UCSD-AML1 (cell line): ENCODE measurements around the gene GABPA.
"Not testable (repeated sequence)": the region's sequence is repeated elsewhere in the genome, so short reads cannot be mapped to it uniquely, and the experiment has no call there.

ENCODE experiments used
- DNase-seq: peaks from one replicate; lab custom pipeline; 2025; ENCODE audit not compliant: unreplicated experiment; lab: John Stamatoyannopoulos, UW

The GABPA gene

GRCh38 chr21:25734904-25735645 lies at the start of gene GABPA, which contains the start of gene ATP5PF:
Gene GABPA, plus strand, starts transcription at chr21:25734972. Its CDS starts 6,627 bp downstream, at chr21:25741599.
Gene ATP5PF, minus strand, starts transcription at chr21:25734904. Its CDS starts 5,110 bp downstream, at chr21:25729794.
- DNase-seq: peak; percentile 97

DNA sequence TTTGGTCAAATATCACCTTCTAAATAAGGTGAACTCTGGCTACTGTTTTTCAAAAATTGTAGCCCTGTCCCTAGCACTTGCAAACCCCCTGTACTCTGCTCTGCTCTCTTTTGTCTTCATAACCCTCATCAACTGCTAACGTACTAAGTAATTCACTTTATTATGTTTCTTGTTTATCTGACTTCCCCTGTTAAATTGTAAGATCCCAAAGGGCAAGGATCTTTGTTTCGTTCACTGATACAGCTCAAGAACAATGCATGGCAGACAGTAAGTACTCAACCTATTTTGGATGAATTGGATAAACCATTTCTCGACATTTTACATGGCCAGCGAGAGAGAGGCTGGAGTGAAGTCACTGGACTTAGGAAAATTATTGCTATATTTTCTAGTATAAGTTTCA lies 47.0 kb upstream of the GABPA start:
- no peak for DNase-seq

GRCh38 chr21:25688275-25689155 lies 46.3 kb upstream of the GABPA start:
- DNase-seq: no peak

GRCh38 chr21:25689226-25689625 lies 45.5 kb upstream of the GABPA start:
- no peak for DNase-seq

- no peak for DNase-seq
Measured at GRCh38 chr21:25691976-25692375, 42.8 kb upstream of the GABPA start.

DNA sequence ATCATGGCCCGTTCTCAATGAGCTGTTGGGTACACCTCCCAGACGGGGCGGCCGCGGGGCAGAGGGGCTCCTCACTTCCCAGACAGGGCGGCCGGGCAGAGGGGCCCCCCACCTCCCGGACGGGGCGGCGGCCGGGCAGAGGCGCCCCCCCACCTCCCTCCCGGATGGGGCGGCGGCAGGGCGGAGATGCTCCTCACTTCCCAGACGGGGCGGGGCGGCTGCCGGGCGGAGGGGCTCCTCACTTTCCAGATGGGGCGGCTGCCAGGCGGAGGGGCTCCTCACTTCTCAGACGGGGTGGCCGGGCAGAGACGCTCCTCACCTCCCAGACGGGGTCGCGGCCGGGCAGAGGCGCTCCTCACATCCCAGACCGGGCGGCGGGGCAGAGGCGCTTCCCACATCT lies 39.3 kb upstream of the GABPA start:
- not testable (repeated sequence) for DNase-seq

GRCh38 chr21:25700741-25701140 lies 34.0 kb upstream of the GABPA start:
- no peak for DNase-seq

GRCh38 chr21:25701529-25701928 lies 33.2 kb upstream of the GABPA start:
- DNase-seq: no peak

DNA sequence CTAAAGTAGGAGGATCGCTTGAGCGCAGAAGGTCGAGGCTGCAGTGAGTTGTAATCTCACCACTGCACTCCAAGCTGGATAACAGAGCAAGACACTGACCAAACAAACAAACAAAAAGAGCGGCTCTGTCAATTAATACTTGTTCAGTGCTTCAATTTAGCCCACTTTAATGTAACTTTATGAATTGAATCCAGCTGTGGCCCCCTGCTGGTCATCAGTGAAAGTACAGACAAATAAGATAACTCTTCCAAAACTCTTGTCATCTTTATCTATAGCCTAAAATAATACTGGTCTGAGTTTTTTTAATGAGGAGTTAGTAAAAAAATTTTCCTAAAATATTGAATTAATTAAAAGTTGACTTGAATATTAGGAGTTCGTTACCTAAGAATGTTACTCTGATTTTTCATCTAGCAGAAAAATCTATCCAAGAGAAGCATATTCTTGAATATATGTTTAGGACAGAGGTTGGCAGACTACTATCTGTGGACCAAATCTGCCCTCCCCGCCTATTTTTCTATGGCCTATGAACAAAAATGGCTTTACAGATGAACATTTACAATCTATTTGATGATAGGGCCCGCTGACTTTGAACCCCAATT lies 26.2 kb upstream of the GABPA start:
- DNase-seq: peak; percentile 10

- DNase-seq: no peak
Measured at GRCh38 chr21:25709684-25710265, 25.0 kb upstream of the GABPA start.

DNA sequence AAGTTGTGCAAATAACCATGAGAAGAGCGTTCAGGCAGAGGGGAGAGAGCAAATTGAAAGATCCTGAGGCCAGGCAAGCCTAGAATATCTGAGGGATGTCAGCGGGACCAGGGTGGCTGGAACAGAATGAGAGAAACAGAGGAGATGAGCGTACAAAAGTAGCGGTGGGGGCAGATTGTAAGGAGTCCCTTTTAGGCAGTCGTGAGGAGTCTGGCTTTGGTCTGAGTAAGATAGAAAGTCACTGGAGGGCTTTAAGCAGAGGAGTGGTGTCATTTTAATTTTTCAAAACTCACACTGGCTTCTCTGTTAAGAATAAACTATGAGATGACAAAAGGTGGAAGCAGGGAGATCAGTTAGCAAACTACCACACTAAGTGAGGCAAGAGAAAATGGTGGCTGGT lies 24.2 kb upstream of the GABPA start:
- no peak for DNase-seq

- not testable (repeated sequence) for DNase-seq
Measured at GRCh38 chr21:25714066-25714465, 20.7 kb upstream of the GABPA start.

GRCh38 chr21:25717491-25718147 lies 17.2 kb upstream of the GABPA start:
- no peak for DNase-seq

DNA sequence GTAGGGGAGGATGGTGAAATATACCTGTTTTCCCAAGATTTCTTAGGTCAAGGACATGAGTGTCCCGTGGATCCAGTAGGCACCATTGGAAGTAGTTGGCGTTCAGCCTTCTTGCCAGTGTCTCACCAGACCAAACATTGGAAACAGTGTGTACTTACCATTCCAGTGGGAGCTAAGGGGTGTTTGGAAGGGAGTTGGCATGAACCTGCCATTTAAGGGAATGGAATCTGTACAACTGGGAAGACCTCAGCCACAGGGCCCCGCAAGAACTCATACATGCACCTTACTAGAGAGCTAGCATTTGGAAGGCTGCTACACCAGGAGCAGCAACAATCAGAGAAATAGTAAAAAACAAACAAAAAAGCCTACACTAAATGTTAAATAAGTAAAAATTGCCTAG lies 12.8 kb upstream of the GABPA start:
- DNase-seq: no peak

- DNase-seq: peak; percentile 14
Measured at GRCh38 chr21:25722631-25723030, 12.1 kb upstream of the GABPA start.

DNA sequence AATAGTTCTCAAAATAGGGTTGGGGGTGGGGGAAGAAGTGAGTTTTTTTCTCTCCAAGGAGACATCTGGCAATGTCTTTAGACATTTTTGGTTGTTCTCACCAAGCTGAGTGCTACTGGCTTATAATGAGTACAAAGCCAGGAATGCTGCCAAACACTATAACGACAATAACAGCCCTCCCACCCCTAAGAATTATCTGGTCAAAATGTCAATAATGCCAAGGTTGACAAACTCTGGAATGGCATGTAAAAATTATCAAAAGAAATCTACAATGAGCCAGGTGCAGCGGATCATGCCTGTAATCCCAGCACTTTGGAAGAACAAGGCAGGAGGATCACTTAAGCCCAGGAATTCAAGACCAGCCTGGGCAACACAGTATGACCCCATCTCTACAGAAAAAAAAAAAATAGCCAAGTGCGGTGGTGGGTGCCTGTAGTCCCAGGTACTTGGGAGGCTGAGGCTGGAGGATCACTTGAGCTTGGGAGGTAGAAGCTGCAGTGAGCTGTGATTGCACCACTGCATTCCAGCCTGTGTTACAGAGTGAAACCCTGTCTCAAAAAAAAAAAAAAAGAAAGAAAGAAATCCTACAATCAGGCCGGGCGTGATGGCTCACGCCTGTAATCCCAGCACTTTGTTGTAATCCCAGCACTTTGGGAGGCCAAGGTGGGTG lies 2.5 kb upstream of the GABPA start:
- no peak for DNase-seq

GRCh38 chr21:25733859-25734653 lies 716 bp upstream of the GABPA start:
- DNase-seq: no peak

GRCh38 chr21:25734654-25734903 lies 193 bp upstream of the GABPA start:
- DNase-seq: no peak

DNA sequence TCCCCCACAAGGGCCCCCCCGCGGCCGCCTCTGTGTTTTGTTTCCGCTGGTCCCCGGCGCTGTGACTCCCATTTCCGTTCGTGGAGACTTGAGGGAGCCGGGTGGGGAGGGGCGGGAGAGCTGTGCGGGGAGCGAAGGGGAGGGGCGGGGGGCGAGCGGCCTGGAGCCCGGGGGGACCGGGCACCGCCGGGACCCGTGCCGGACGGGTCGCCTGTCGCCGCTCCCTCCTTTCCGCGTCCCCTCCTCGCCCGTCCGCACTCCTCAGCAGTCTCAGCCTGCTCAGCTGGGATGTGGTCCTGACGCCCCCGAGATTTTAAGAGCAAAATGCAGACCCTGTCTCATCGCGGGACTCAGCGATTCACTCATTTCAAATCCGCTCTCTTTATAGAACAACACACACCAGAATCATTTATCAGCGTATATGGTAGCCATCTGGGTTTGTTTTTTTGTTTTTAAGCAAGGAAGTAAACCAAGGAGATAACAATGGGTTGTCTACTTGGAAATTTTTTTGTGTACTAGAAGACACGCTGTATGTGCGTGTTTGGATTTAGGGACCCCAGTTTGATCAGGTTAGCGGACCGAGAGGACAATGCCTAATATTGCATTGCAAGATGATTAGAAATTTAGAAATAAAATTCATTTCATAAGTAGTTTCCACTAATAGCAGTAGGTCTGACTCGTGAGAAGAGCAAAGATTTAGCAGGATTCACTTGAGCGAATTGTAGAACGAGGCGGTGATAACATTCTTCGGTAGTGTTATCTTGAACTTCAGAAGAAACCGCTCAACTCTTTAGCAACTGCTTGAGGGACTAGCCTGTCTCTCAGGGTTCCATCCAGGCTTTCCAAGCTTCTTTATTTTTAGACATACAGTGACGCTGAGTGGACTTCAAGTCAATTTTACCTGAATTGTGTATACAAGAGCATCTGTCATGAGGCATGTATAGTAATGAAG lies 1.1 kb downstream of the GABPA start:
- DNase-seq: peak; percentile 88
